GM12878 (cell line): ENCODE results near the gene PTMA. TPM values are rescaled to one million over a fixed set of nuclear protein-coding genes. Genes with fewer than 3 reads are reported as not detected.
A peak's percentile ranks its signal among the peaks of the same experiment; 100 is the strongest.

Experiments
- BHLHE40 ChIP-seq, 2 experiments: fragments of 450-650 bp in 1 of 2; IDR thresholded peaks; 2 replicates each; pipeline ENCODE4 v1.6.1; 2011 to 2017; ENCODE audit warnings: low read depth in 2 of 2, borderline replicate concordance in 1 of 2, improper control_type of control experiment in 1 of 2, low read length in 1 of 2, mild to moderate bottlenecking in 1 of 2
- CBFB ChIP-seq: IDR thresholded peaks from 2 replicates; pipeline ENCODE4 v1.6.1; 2016; ENCODE audit warnings: antibody characterized with exemption, low read depth
- CHD2 ChIP-seq: IDR thresholded peaks from 2 replicates; pipeline ENCODE4 v1.6.1; 2011; ENCODE audit warnings: low read depth, low read length, improper control_type of control experiment, borderline replicate concordance
- DPF2 ChIP-seq: fragments of 450-650 bp; IDR thresholded peaks from 2 replicates; pipeline ENCODE4 v1.6.1; 2017; ENCODE audit warnings: mild to moderate bottlenecking
- E2F4 ChIP-seq: IDR thresholded peaks from 2 replicates; pipeline ENCODE4 v1.6.1; 2012; ENCODE audit warnings: low read depth, low read length, improper control_type of control experiment
- ELK1 ChIP-seq: IDR thresholded peaks from 2 replicates; pipeline ENCODE4 v1.6.1; 2012; ENCODE audit warnings: low read depth, low read length, improper control_type of control experiment
- HDGF ChIP-seq: fragments of 450-650 bp; IDR thresholded peaks from 2 replicates; pipeline ENCODE4 v1.6.1; 2016; ENCODE audit warnings: antibody characterized with exemption
- IKZF1 ChIP-seq: fragments of 450-650 bp; conservative IDR thresholded peaks from 2 replicates; pipeline ENCODE4 v1.6.1; 2017; ENCODE audit warnings: antibody characterized with exemption, mild to moderate bottlenecking
- IKZF2 ChIP-seq, 2 experiments: fragments of 450-650 bp; IDR thresholded peaks; 2 replicates each; pipeline ENCODE4 v1.6.1; 2017; ENCODE audit warnings: mild to moderate bottlenecking in 2 of 2, moderate library complexity in 2 of 2
- MAX ChIP-seq: IDR thresholded peaks from 2 replicates; pipeline ENCODE4 v1.6.1; 2012; ENCODE audit warnings: low read depth, low read length, improper control_type of control experiment
- MEF2A ChIP-seq: IDR thresholded peaks from 2 replicates; pipeline ENCODE4 v1.6.1; 2011; ENCODE audit warnings: low read depth, mild to moderate bottlenecking, low read length, moderate library complexity; ENCODE audit not compliant: insufficient read depth
- PAX5 ChIP-seq: IDR thresholded peaks from 2 replicates; pipeline ENCODE4 v1.6.1; 2011; ENCODE audit warnings: low read depth, low read length, borderline replicate concordance
- POLR2AphosphoS2 ChIP-seq: IDR thresholded peaks from 2 replicates; pipeline ENCODE4 v1.6.1; 2011; ENCODE audit warnings: low read depth, mild to moderate bottlenecking, low read length, improper control_type of control experiment, moderate library complexity
- RBBP5 ChIP-seq: fragments of 200-600 bp; sonication (generic); conservative IDR thresholded peaks from 2 replicates; pipeline ENCODE4 v1.6.1; 2016
- RUNX3 ChIP-seq: IDR thresholded peaks from 2 replicates; pipeline ENCODE4 v1.6.1; 2012; ENCODE audit warnings: low read length, inconsistent platforms
- SMARCA5 ChIP-seq: fragments of 450-650 bp; IDR thresholded peaks from 2 replicates; pipeline ENCODE4 v1.6.1; 2017; ENCODE audit warnings: mild to moderate bottlenecking
- SP1 ChIP-seq: IDR thresholded peaks from one replicate; pipeline ENCODE4 v1.6.1; 2011; ENCODE audit warnings: low read depth, low read length
- SREBF1 ChIP-seq: IDR thresholded peaks from 2 replicates; pipeline ENCODE4 v1.6.1; 2012; ENCODE audit warnings: mild to moderate bottlenecking, low read length
- STAT1 ChIP-seq: fragments of 450-650 bp; conservative IDR thresholded peaks from 2 replicates; pipeline ENCODE4 v1.6.1; 2014; ENCODE audit warnings: antibody characterized with exemption, mild to moderate bottlenecking
- TAF1 ChIP-seq: IDR thresholded peaks from 2 replicates; pipeline ENCODE4 v1.6.1; 2011; ENCODE audit warnings: mild to moderate bottlenecking, low read depth, low read length, borderline replicate concordance
- TARDBP ChIP-seq: IDR thresholded peaks from 2 replicates; pipeline ENCODE4 v1.6.1; 2016; ENCODE audit warnings: borderline replicate concordance
- TCF3 ChIP-seq: IDR thresholded peaks from 2 replicates; pipeline ENCODE4 v1.6.1; 2012; ENCODE audit warnings: low read depth, mild to moderate bottlenecking, low read length, borderline replicate concordance; ENCODE audit not compliant: insufficient read depth
- ZBED1 ChIP-seq: IDR thresholded peaks from 2 replicates; pipeline ENCODE4 v1.6.1; 2016; ENCODE audit warnings: borderline replicate concordance
- ZBTB4 ChIP-seq: fragments of 450-650 bp; formaldehyde crosslinking; IDR thresholded peaks from 2 replicates; pipeline ENCODE4 v1.4.0; 2022; ENCODE audit warnings: mild to moderate bottlenecking, moderate library complexity
- ZNF274 ChIP-seq: IDR thresholded peaks from one replicate; pipeline ENCODE4 v1.8.0; 2011; ENCODE audit not compliant: insufficient read length, insufficient read depth
- ZZZ3 ChIP-seq: IDR thresholded peaks from 2 replicates; pipeline ENCODE4 v1.6.1; 2011; ENCODE audit warnings: low read depth; ENCODE audit not compliant: control insufficient read depth, insufficient read length
- polyA plus RNA-seq, 11 experiments: library from polyadenylated mRNA; depleted of rRNA in 4 of 11; unstranded in 6 of 11; stranded (reverse) in 5 of 11; fragments of >200 nt; fragmentation: Nextera tagmentation in 4 of 11; fragmentation: Illumina TruSeq in 1 of 11; extraction: Ambion mirVana in 4 of 11; extraction: Trizol in 1 of 11; gene quantifications; 1 replicate in 1 of 11; 2 replicates in 10 of 11; pipeline versions ENCODE4 v1.2.1 to v1.2.3, GENCODE V29; 2011 to 2016; ENCODE audit warnings: inconsistent platforms in 2 of 11, missing spikeins in 2 of 11, low read depth in 1 of 11
- total RNA-seq, 4 experiments: library from RNA; depleted of rRNA in 3 of 4; stranded (reverse); fragments of >200 nt in 3 of 4; fragmentation: Illumina TruSeq in 1 of 4; extraction: Trizol in 1 of 4; gene quantifications; 2 replicates each; pipeline versions ENCODE4 v1.2.1 to v1.2.3, GENCODE V29; 2013 to 2021

PTMA gene
- total and polyA plus RNA-seq, 10 of the 15 experiments (the other 5 are each of a cell fraction or from before 2014, with no cell fraction given), result 1,144 to 5,018 (median 3,464) TPM

GRCh38 chr2:231672617-231673347, 35.5 kb upstream of the PTMA start (continued):
- TF ChIP-seq RBBP5 (no peak), ZZZ3 (no peak), IKZF1 (peak; percentile 96), POLR2AphosphoS2 (no peak), BHLHE40 (IDR thresholded peaks at IDR 0.05; ENCODE audit: borderline replicate concordance in 1 of 2, low read depth in 2 of 2, low read length in 1 of 2) (peak; percentile 75 to 91), MEF2A (0 out of 2 replicates have a peak, but pooled peaks have one; percentile 34), ZNF274 (no peak), RUNX3 (no peak), TAF1 (peak; percentile 42; the same call in 1 of the 2 replicates), ELK1 (no peak), SP1 (peak; percentile 68), CBFB (peak; percentile 21), MAX (peak; percentile 13; the same call in 1 of the 2 replicates), ZBTB4 (no peak), SMARCA5 (peak; percentile 86), STAT1 (no peak), ZBED1 (0 out of 2 replicates have a peak, but pooled peaks have one; percentile 22), TARDBP (no peak), SREBF1 (no peak), E2F4 (no peak), DPF2 (peak; percentile 83; the same call in 1 of the 2 replicates), IKZF2 (IDR thresholded peaks at IDR 0.05) (peak; percentile 94 to 95), PAX5 (peak; percentile 85), HDGF (peak; percentile 94), TCF3 (peak; percentile 92), CHD2 (no peak; the same call in 1 of the 2 replicates)
